HUES6 (cell line): Measurements from ENCODE around the gene CCNY.

Experiments used
- H3K27ac ChIP-seq: 2 replicates; pipeline ENCODE4 v1.7.0; 2013; ENCODE audit warnings: low read depth, mild to moderate bottlenecking, low read length, inconsistent platforms
- H3K27me3 ChIP-seq: 2 replicates; pipeline ENCODE4 v1.6.1; 2013; ENCODE audit warnings: low read length; ENCODE audit not compliant: control insufficient read depth, insufficient read depth
- H3K36me3 ChIP-seq: 2 replicates; pipeline ENCODE4 v1.6.1; 2013; ENCODE audit warnings: low read length; ENCODE audit not compliant: control insufficient read depth, insufficient read depth
- H3K4me1 ChIP-seq: 2 replicates; pipeline ENCODE4 v1.6.1; 2013; ENCODE audit warnings: low read length; ENCODE audit not compliant: control insufficient read depth, insufficient read depth
- H3K4me3 ChIP-seq: 2 replicates; pipeline ENCODE4 v1.5.1; 2013; ENCODE audit warnings: low read depth, low read length
- H3K9ac ChIP-seq: one replicate; pipeline ENCODE4 v1.6.1; 2013; ENCODE audit warnings: mild to moderate bottlenecking, low read length
- H3K9me3 ChIP-seq: 2 replicates; pipeline ENCODE4 v1.6.1; 2013; ENCODE audit warnings: low read depth, low read length; ENCODE audit not compliant: control insufficient read depth, insufficient read depth

CCNY gene

DNA sequence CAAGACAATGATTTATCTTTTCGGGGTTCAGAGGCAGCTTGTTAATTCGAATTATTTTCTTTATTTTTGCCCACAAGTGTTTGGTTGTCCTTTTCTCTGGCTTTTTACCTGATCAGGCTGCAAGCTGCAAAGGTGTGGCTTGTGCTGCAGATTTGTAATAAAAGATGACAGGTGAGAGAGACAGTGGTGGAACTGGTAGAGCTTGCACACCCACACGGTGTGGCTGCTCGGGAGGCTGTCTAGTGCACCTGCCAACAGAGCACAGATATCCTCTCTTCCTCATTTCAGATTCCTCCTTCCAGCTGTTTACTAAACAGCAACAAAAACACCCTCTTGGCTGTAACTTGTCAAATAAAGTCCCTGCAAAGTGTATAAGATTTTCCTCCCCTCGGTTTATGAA, 278.0 kb downstream of the CCNY start:
- Histone ChIP-seq H3K4me3 (no peak overlapping the region), H3K4me1 (no peaks in the 10 kb centered on the region; the same call in 1 of the 2 replicates), H3K36me3 (no peaks in the 10 kb centered on the region), H3K27ac (no peak overlapping the region), H3K27me3 (no peaks in the 10 kb centered on the region), H3K9ac (no peak overlapping the region), H3K9me3 (peaks cover 10% of the 10 kb centered on the region)
